Suprapubic skin (tissue), 4 donors: ENCODE measurements around the gene RBBP8. TPM values are rescaled to one million over a fixed set of nuclear protein-coding genes. Genes with fewer than 3 reads are reported as not detected.

ENCODE experiments used
- DNase-seq, 2 donors: peaks; one replicate each; pipeline ENCODE4 v3.0.0-alpha.2; 2019; ENCODE audit warnings: low spot score in 2 of 2
- H3K27ac ChIP-seq: fragments of 200-600 bp; sonication (generic); one replicate; pipeline ENCODE4 v1.5.1; 2019
- H3K27me3 ChIP-seq: fragments of 200-600 bp; sonication (generic); one replicate; pipeline ENCODE4 v1.5.1; 2019
- H3K36me3 ChIP-seq: fragments of 200-600 bp; sonication (generic); one replicate; pipeline ENCODE4 v1.5.1; 2019
- H3K4me1 ChIP-seq: fragments of 200-600 bp; sonication (generic); one replicate; pipeline ENCODE4 v1.5.1; 2019
- H3K4me3 ChIP-seq: fragments of 200-600 bp; sonication (generic); one replicate; pipeline ENCODE4 v1.5.1; 2019; ENCODE audit warnings: mild to moderate bottlenecking
- H3K9me3 ChIP-seq: fragments of 200-600 bp; sonication (generic); one replicate; pipeline ENCODE4 v1.5.1; 2019
- EP300 ChIP-seq: sonication (generic); formaldehyde crosslinking; IDR thresholded peaks from one replicate; pipeline ENCODE4 v1.6.1; 2017; ENCODE audit warnings: antibody characterized with exemption
- POLR2A ChIP-seq, 2 donors: fragments of 450-650 bp; IDR thresholded peaks; one replicate each; pipeline ENCODE4 v1.6.1; 2017; ENCODE audit warnings: antibody characterized with exemption in 2 of 2, mild to moderate bottlenecking in 2 of 2, moderate library complexity in 2 of 2
- POLR2AphosphoS5 ChIP-seq, 3 donors: sonication (generic); formaldehyde crosslinking; IDR thresholded peaks; one replicate each; pipeline ENCODE4 v1.6.1; 2017; ENCODE audit warnings: antibody characterized with exemption in 3 of 3
- WGBS: methylation state at CpG from one replicate; pipeline ENCODE4 v1.1.5; 2018; 5-methylcytosine and 5-hydroxymethylcytosine counted together
- total RNA-seq, 4 donors: library from RNA; depleted of rRNA; stranded (reverse); fragments of >200 nt; gene quantifications; one replicate each; pipeline ENCODE4 v1.1.0, GENCODE V29; 2016
- TF ChIP-seq, protein P1 (sequence below), 2 donors: fragments of 200-600 bp in 1 of 2; fragments of 450-650 bp in 1 of 2; sonication (generic) in 1 of 2; IDR thresholded peaks; one replicate each; pipeline ENCODE4 v1.5.1; 2016 to 2019; ENCODE audit warnings: antibody characterized with exemption in 2 of 2, mild to moderate bottlenecking in 1 of 2, moderate library complexity in 1 of 2

RBBP8 gene
- total RNA-seq, 4 donors from 2014 or later: 41.0 to 78.1 (median 67.0) TPM

DNA sequence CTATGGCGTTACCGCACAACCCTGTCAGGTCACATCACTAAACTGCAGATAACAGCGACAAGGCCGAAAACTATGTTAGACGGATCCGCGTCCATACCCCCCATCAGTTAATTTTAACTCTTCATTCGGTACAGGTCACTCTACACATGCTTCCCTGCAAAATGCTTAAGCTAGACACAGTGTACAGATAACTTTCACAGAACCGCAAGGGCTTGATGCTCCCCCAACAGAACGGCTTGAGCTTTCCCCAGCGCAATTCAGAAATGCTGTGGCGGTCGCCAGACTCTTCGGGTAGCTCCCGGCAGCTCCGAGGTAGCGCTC, 283 bp upstream of the RBBP8 start:
- TF ChIP-seq POLR2A (IDR thresholded peaks at IDR 0.05): no peak
- no peak for TF ChIP-seq POLR2AphosphoS5 (IDR thresholded peaks at IDR 0.05)
- no peak for TF ChIP-seq EP300
- TF ChIP-seq, protein P1, sequence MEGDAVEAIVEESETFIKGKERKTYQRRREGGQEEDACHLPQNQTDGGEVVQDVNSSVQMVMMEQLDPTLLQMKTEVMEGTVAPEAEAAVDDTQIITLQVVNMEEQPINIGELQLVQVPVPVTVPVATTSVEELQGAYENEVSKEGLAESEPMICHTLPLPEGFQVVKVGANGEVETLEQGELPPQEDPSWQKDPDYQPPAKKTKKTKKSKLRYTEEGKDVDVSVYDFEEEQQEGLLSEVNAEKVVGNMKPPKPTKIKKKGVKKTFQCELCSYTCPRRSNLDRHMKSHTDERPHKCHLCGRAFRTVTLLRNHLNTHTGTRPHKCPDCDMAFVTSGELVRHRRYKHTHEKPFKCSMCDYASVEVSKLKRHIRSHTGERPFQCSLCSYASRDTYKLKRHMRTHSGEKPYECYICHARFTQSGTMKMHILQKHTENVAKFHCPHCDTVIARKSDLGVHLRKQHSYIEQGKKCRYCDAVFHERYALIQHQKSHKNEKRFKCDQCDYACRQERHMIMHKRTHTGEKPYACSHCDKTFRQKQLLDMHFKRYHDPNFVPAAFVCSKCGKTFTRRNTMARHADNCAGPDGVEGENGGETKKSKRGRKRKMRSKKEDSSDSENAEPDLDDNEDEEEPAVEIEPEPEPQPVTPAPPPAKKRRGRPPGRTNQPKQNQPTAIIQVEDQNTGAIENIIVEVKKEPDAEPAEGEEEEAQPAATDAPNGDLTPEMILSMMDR (IDR thresholded peaks at IDR 0.05): no peak
- DNase-seq: no peak
- Histone ChIP-seq H3K9me3 (no peaks in the 10 kb centered on the region), H3K27me3 (no peaks in the 10 kb centered on the region), H3K4me3 (peak overlapping the region; percentile 79), H3K4me1 (peaks cover 12% of the 10 kb centered on the region), H3K36me3 (peaks cover 5% of the 10 kb centered on the region), H3K27ac (peak overlapping the region; percentile 92)
- 1% methylated on average over 13 of the region's 17 CpGs for WGBS

DNA sequence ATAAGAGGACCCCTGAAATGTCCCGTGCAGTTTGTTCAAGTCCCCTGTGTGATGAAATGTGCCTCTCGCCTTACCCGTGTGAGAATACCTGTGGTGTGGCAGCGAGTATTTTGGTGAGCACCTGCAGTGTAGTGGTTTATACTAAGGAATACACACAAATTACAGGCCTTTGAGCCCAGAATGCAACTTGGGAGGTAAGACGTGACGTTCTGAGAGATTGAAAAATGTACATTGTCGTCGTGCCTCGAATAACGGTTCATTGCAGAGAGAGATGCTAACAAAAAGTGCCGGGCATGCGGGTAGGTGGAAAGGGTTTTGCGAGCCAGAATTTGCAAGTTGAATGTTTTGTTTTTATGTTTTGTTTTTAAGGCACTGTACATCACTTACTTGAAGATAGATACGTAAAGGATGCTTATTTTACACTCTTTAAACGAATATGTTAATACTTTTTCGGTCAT, 867 bp downstream of the RBBP8 start:
- Histone ChIP-seq H3K4me1 (peaks cover 12% of the 10 kb centered on the region), H3K36me3 (peaks cover 14% of the 10 kb centered on the region), H3K27ac (peak overlapping the region; percentile 92), H3K9me3 (no peaks in the 10 kb centered on the region), H3K27me3 (no peaks in the 10 kb centered on the region), H3K4me3 (peak overlapping the region; percentile 79)
- no peak for DNase-seq
- WGBS: 18% methylated on average over 16 of the region's 16 CpGs
- TF ChIP-seq POLR2A (IDR thresholded peaks at IDR 0.05): no peak
- TF ChIP-seq, protein P1 (IDR thresholded peaks at IDR 0.05): no peak
- TF ChIP-seq POLR2AphosphoS5 (IDR thresholded peaks at IDR 0.05): no peak
- TF ChIP-seq EP300: no peak

DNA sequence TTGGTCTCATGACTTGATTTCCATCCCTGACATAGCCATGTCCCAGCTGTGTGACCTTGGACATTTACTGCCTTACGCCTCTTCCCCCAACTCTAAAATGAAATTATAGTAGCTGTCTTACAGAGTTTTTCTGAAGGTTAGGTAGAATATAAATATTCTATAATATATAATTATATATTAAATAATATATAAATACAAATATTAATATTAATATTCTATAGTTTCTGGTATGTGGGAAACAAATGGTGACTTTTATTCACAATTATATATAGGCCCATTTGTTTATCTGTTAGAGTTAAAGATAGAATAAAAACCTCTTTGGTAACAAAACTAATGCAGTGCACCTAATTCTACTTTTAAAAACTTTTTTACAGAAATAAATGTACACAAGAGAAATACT, 1.7 kb downstream of the RBBP8 start:
- H3K4me1 ChIP-seq: peaks cover 12% of the 10 kb centered on the region
- peaks cover 18% of the 10 kb centered on the region for H3K36me3 ChIP-seq
- 100% methylated on average over 1 of the region's 1 CpG for WGBS
- TF ChIP-seq, protein P1 (IDR thresholded peaks at IDR 0.05): no peak
- TF ChIP-seq POLR2AphosphoS5 (IDR thresholded peaks at IDR 0.05): no peak
- TF ChIP-seq EP300: no peak
- TF ChIP-seq POLR2A (IDR thresholded peaks at IDR 0.05): no peak
- no peak overlapping the region for H3K27ac ChIP-seq
- H3K9me3 ChIP-seq: no peaks in the 10 kb centered on the region
- no peak overlapping the region for H3K4me3 ChIP-seq
- DNase-seq: no peak
- H3K27me3 ChIP-seq: no peaks in the 10 kb centered on the region

DNA sequence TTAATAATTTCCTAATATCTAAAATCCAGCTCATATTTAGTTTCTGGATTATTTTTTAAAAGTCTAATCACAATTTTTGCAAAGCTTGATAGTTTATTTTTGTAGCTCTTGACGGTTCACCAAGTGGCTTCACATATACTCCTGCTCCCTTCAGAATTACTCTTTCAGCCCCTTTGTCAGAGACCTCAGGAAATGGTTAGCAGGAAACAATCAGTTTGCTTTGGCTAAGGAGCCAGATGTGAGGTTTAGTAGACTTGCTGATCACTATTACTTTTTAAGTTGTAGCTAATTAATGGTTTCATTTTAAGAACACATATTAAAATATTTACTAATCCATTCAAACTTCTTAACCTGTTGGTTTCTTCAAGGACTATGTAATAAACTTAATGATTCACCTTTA, 2.3 kb downstream of the RBBP8 start:
- 43% methylated on average over 1 of the region's 1 CpG for WGBS

DNA sequence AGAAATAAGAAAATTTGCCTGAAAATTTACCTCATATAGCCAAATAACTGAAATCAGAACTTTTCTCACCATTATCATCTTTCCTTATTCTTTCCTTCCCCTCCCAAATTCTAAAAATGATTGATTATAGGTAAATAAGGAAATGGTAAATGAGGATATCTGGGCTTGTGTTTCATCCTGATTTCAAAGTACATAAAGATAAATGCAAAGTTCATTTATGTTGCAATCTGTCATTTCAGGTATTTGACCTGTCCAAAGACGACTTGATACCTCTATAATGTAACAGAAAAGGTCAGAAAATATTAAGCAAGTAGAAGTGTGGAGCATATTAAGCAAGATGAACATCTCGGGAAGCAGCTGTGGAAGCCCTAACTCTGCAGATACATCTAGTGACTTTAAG, 3.4 kb downstream of the RBBP8 start:
- H3K36me3 ChIP-seq: peaks cover 26% of the 10 kb centered on the region
- TF ChIP-seq POLR2A (IDR thresholded peaks at IDR 0.05): no peak
- no peak for TF ChIP-seq POLR2AphosphoS5 (IDR thresholded peaks at IDR 0.05)
- TF ChIP-seq, protein P1 (IDR thresholded peaks at IDR 0.05): no peak
- no peak for TF ChIP-seq EP300
- peaks cover 12% of the 10 kb centered on the region for H3K4me1 ChIP-seq
- no peaks in the 10 kb centered on the region for H3K27me3 ChIP-seq
- no peak for DNase-seq
- H3K9me3 ChIP-seq: no peaks in the 10 kb centered on the region
- H3K4me3 ChIP-seq: no peak overlapping the region
- H3K27ac ChIP-seq: no peak overlapping the region
- 74% methylated on average over 2 of the region's 2 CpGs for WGBS

More for the DNA sequence above, 2.3 kb downstream of the RBBP8 start:
- H3K36me3 ChIP-seq: peaks cover 18% of the 10 kb centered on the region
- peaks cover 12% of the 10 kb centered on the region for H3K4me1 ChIP-seq
- no peak overlapping the region for H3K4me3 ChIP-seq
- no peak overlapping the region for H3K27ac ChIP-seq
- TF ChIP-seq, protein P1 (IDR thresholded peaks at IDR 0.05): no peak
- TF ChIP-seq POLR2AphosphoS5 (IDR thresholded peaks at IDR 0.05) (no peak), EP300 (no peak), POLR2A (IDR thresholded peaks at IDR 0.05) (no peak)
- no peaks in the 10 kb centered on the region for H3K27me3 ChIP-seq
- DNase-seq: no peak
- no peaks in the 10 kb centered on the region for H3K9me3 ChIP-seq
